H1 (cell line): Measurements from ENCODE around the gene FMN2. TPM values are rescaled to one million over a fixed set of nuclear protein-coding genes. Genes with fewer than 3 reads are reported as not detected.

Source experiments
- CTCF ChIA-PET: fragments of 300-600 bp; sonication (Branson Sonifier 250); formaldehyde crosslinking; loops from one replicate; lab custom pipeline; 2021; ENCODE audit not compliant: partially characterized antibody; lab: Charles Lee
- POLR2A ChIA-PET: fragments of 300-600 bp; sonication (Branson Sonifier 250); formaldehyde crosslinking; loops from one replicate; lab custom pipeline; 2021; ENCODE audit warnings: inconsistent platforms; ENCODE audit not compliant: partially characterized antibody; lab: Charles Lee
- DNase-seq, 2 experiments: peaks; one replicate each; pipeline versions ENCODE4 v3.0.0 to v3.0.0-alpha.2; 2010 to 2022; ENCODE audit warnings: low spot score in 2 of 2, low read depth in 1 of 2, mixed read lengths in 1 of 2
- FAIRE-seq: peaks from 2 replicates; lab custom pipeline; 2011; peaks lifted over from hg19 to GRCh38; lab: Jason Lieb, UNC
- H2AFZ ChIP-seq: 2 replicates; pipeline ENCODE4 v1.8.1; 2012; ENCODE audit warnings: low read length, inconsistent platforms
- H2AK5ac ChIP-seq: 2 replicates; pipeline ENCODE4 v1.6.1; 2013; ENCODE audit warnings: low read depth, low read length
- H2BK120ac ChIP-seq: replicated peaks from 2 replicates; pipeline ENCODE3; 2013; ENCODE audit warnings: low read depth, low read length, inconsistent platforms
- H2BK12ac ChIP-seq: 2 replicates; pipeline ENCODE4 v1.6.1; 2013; ENCODE audit warnings: low read depth, low read length
- H2BK15ac ChIP-seq: 2 replicates; pipeline ENCODE4 v1.6.1; 2013; ENCODE audit warnings: low read length
- H2BK20ac ChIP-seq: 2 replicates; pipeline ENCODE4 v1.6.1; 2013; ENCODE audit warnings: low read length
- H2BK5ac ChIP-seq: 2 replicates; pipeline ENCODE4 v1.6.1; 2013; ENCODE audit warnings: low read depth, low read length
- H3K14ac ChIP-seq: 2 replicates; pipeline ENCODE4 v1.6.1; 2013; ENCODE audit warnings: inconsistent platforms; ENCODE audit not compliant: insufficient read length
- H3K18ac ChIP-seq: 2 replicates; pipeline ENCODE4 v1.6.1; 2013; ENCODE audit warnings: low read length; ENCODE audit errors: extremely low read depth
- H3K23ac ChIP-seq: 2 replicates; pipeline ENCODE4 v1.6.1; 2013; ENCODE audit warnings: inconsistent platforms; ENCODE audit not compliant: insufficient read length
- H3K23me2 ChIP-seq: 2 replicates; pipeline ENCODE4 v1.6.1; 2013; ENCODE audit warnings: low read depth, low read length
- H3K27ac ChIP-seq: 2 replicates; pipeline ENCODE4 v1.6.1; 2011; ENCODE audit warnings: low read depth, low read length, inconsistent platforms
- H3K27me3 ChIP-seq, 4 experiments: replicated peaks in 1 of 4; 1 replicate in 1 of 4; 2 replicates in 3 of 4; pipeline versions ENCODE4 v1.6.1 to v1.8.1; 2011 to 2013; ENCODE audit warnings: low read length in 3 of 4, mild to moderate bottlenecking in 3 of 4, inconsistent platforms in 2 of 4, mixed read lengths in 2 of 4, moderate library complexity in 1 of 4; ENCODE audit not compliant: control insufficient read depth in 3 of 4, insufficient read depth in 3 of 4; ENCODE audit errors: extremely low read depth in 1 of 4
- H3K36me3 ChIP-seq, 4 experiments: 2 replicates each; pipeline versions ENCODE4 v1.6.1 to v1.8.1; 2011 to 2013; ENCODE audit warnings: mild to moderate bottlenecking in 4 of 4, low read length in 3 of 4, moderate library complexity in 2 of 4, control low read depth in 1 of 4, inconsistent platforms in 1 of 4; ENCODE audit not compliant: insufficient read depth in 4 of 4, control insufficient read depth in 2 of 4
- H3K4ac ChIP-seq: replicated peaks from 2 replicates; pipeline ENCODE3; 2013; ENCODE audit warnings: low read length, low read depth, mixed read lengths, inconsistent platforms; ENCODE audit not compliant: insufficient read length
- H3K4me1 ChIP-seq, 4 experiments: replicated peaks in 1 of 4; 1 replicate in 1 of 4; 2 replicates in 3 of 4; pipeline versions ENCODE4 v1.6.1 to v1.8.1; 2011 to 2013; ENCODE audit warnings: low read length in 3 of 4, inconsistent platforms in 2 of 4, mixed read lengths in 1 of 4; ENCODE audit not compliant: insufficient read depth in 4 of 4, control insufficient read depth in 3 of 4
- H3K4me2 ChIP-seq, 2 experiments: 2 replicates each; pipeline versions ENCODE4 v1.6.1 to v1.8.1; 2011 to 2013; ENCODE audit warnings: low read depth in 2 of 2, low read length in 2 of 2, control low read depth in 1 of 2, inconsistent platforms in 1 of 2, mild to moderate bottlenecking in 1 of 2; ENCODE audit not compliant: insufficient read depth in 1 of 2
- H3K4me3 ChIP-seq, 4 experiments: fragments of 200-600, 300-600 bp in 1 of 4; sonication (generic), shearing (Covaris generic), sonication (Bioruptor Twin) in 1 of 4; 2 replicates each; pipeline versions ENCODE4 v1.5.1 to v1.8.1; 2011 to 2016; ENCODE audit warnings: low read length in 4 of 4, low read depth in 3 of 4, control low read depth in 2 of 4, inconsistent platforms in 2 of 4, mild to moderate bottlenecking in 2 of 4, mixed read lengths in 1 of 4, moderate library complexity in 1 of 4; ENCODE audit not compliant: insufficient read depth in 2 of 4; ENCODE audit errors: extremely low read depth in 1 of 4
- H3K56ac ChIP-seq: replicated peaks from 2 replicates; pipeline ENCODE3; 2013; ENCODE audit warnings: low read depth, mild to moderate bottlenecking, mixed read lengths, low read length, inconsistent platforms; ENCODE audit not compliant: insufficient read length
- H3K79me1 ChIP-seq: 2 replicates; pipeline ENCODE4 v1.6.1; 2013; ENCODE audit warnings: low read depth, low read length, control low read depth
- H3K79me2 ChIP-seq, 2 experiments: 2 replicates each; pipeline versions ENCODE4 v1.6.1 to v1.8.1; 2012 to 2013; ENCODE audit warnings: low read length in 2 of 2, mild to moderate bottlenecking in 2 of 2, inconsistent platforms in 1 of 2; ENCODE audit not compliant: insufficient read depth in 2 of 2, control insufficient read depth in 1 of 2
- H3K9ac ChIP-seq, 4 experiments: replicated peaks in 1 of 4; 1 replicate in 1 of 4; 2 replicates in 3 of 4; pipeline versions ENCODE4 v1.6.1 to v1.8.1; 2011 to 2013; ENCODE audit warnings: low read depth in 3 of 4, low read length in 3 of 4, control low read depth in 2 of 4, mild to moderate bottlenecking in 2 of 4, moderate library complexity in 2 of 4, inconsistent platforms in 1 of 4; ENCODE audit errors: extremely low read depth in 1 of 4
- H3K9me3 ChIP-seq, 2 experiments: 2 replicates each; pipeline versions ENCODE4 v1.6.1 to v1.8.1; 2012 to 2013; ENCODE audit warnings: mild to moderate bottlenecking in 2 of 2, moderate library complexity in 2 of 2, control low read depth in 1 of 2, inconsistent platforms in 1 of 2, low read depth in 1 of 2, low read length in 1 of 2, mixed read lengths in 1 of 2; ENCODE audit not compliant: insufficient read depth in 2 of 2
- H4K20me1 ChIP-seq, 2 experiments: replicated peaks in 1 of 2; 2 replicates each; pipeline versions ENCODE3 to v1.8.1; 2011 to 2013; ENCODE audit warnings: inconsistent platforms in 2 of 2, low read length in 2 of 2, mild to moderate bottlenecking in 1 of 2; ENCODE audit not compliant: insufficient read depth in 2 of 2, control insufficient read depth in 1 of 2
- H4K5ac ChIP-seq: 2 replicates; pipeline ENCODE4 v1.6.1; 2013; ENCODE audit warnings: low read length, low read depth, mixed read lengths, inconsistent platforms; ENCODE audit not compliant: insufficient read length
- H4K8ac ChIP-seq: 2 replicates; pipeline ENCODE4 v1.8.0; 2013; ENCODE audit warnings: mild to moderate bottlenecking, moderate library complexity, low read length, inconsistent platforms; ENCODE audit not compliant: insufficient read depth; ENCODE audit errors: extremely low read depth
- H4K91ac ChIP-seq: replicated peaks from 2 replicates; pipeline ENCODE3; 2013; ENCODE audit warnings: low read length, mixed read lengths, inconsistent platforms; ENCODE audit not compliant: insufficient read length
- BRCA1 ChIP-seq: IDR thresholded peaks from 2 replicates; pipeline ENCODE4 v1.6.1; 2012; ENCODE audit warnings: low read depth, low read length, improper control_type of control experiment
- CHD1 ChIP-seq: IDR thresholded peaks from 2 replicates; pipeline ENCODE4 v1.6.1; 2012; ENCODE audit warnings: low read depth, low read length, improper control_type of control experiment
- CREB1 ChIP-seq: IDR thresholded peaks from 2 replicates; pipeline ENCODE4 v1.6.1; 2012; ENCODE audit warnings: inconsistent platforms
- EGR1 ChIP-seq: IDR thresholded peaks from 2 replicates; pipeline ENCODE4 v1.6.1; 2011; ENCODE audit warnings: low read depth, low read length, borderline replicate concordance
- EZH2 ChIP-seq: fragments of 200-600 bp; sonication (generic); IDR thresholded peaks from 2 replicates; pipeline ENCODE4 v1.7.1; 2012; ENCODE audit warnings: low read depth, mild to moderate bottlenecking, moderate library complexity, low read length, inconsistent platforms; ENCODE audit not compliant: severe bottlenecking
- HDAC2 ChIP-seq, 2 experiments: fragments of 300-600 bp in 1 of 2; sonication (generic) in 1 of 2; IDR thresholded peaks; 2 replicates each; pipeline ENCODE4 v1.6.1; 2011 to 2012; ENCODE audit warnings: low read depth in 2 of 2, low read length in 2 of 2, mild to moderate bottlenecking in 2 of 2, moderate library complexity in 2 of 2, borderline replicate concordance in 1 of 2, inconsistent platforms in 1 of 2
- KDM1A ChIP-seq: fragments of 200-600, 300-600 bp; sonication (generic); IDR thresholded peaks from 2 replicates; pipeline ENCODE4 v1.7.1; 2016; ENCODE audit warnings: mild to moderate bottlenecking, low read length, borderline replicate concordance
- MAX ChIP-seq: IDR thresholded peaks from 2 replicates; pipeline ENCODE4 v1.6.1; 2012; ENCODE audit warnings: inconsistent platforms
- POLR2A ChIP-seq, 2 experiments: IDR thresholded peaks; 1 replicate in 1 of 2; 2 replicates in 1 of 2; pipeline ENCODE4 v1.6.1; 2011; ENCODE audit warnings: low read depth in 2 of 2, low read length in 2 of 2, mild to moderate bottlenecking in 2 of 2; ENCODE audit errors: control extremely low read depth in 1 of 2
- POLR2AphosphoS5 ChIP-seq: IDR thresholded peaks from 2 replicates; pipeline ENCODE4 v1.6.1; 2011; ENCODE audit warnings: low read depth, low read length
- SIRT6 ChIP-seq: IDR thresholded peaks from one replicate; pipeline ENCODE4 v1.7.1; 2012; ENCODE audit warnings: low read length, inconsistent platforms
- SIX5 ChIP-seq: IDR thresholded peaks from 2 replicates; pipeline ENCODE4 v1.6.1; 2011; ENCODE audit warnings: mild to moderate bottlenecking, low read depth, low read length
- SP1 ChIP-seq: IDR thresholded peaks from 2 replicates; pipeline ENCODE4 v1.6.1; 2011; ENCODE audit warnings: low read depth, low read length
- WGBS, 2 experiments: shearing (Covaris generic) in 1 of 2; methylation state at CpG; one replicate each; pipeline versions ENCODE4 v1.1.6 to v1.1.7; 2013 to 2015; ENCODE audit warnings: low lambda C conversion rate in 2 of 2, mixed read lengths in 2 of 2, inconsistent platforms in 1 of 2, low coverage in 1 of 2, missing lambda C conversion rate in 1 of 2; ENCODE audit not compliant: insufficient replicate concordance in 2 of 2, insufficient coverage in 1 of 2, insufficient read length in 1 of 2; ENCODE audit errors: extremely low coverage in 1 of 2, missing lambda C conversion rate in 1 of 2; 5-methylcytosine and 5-hydroxymethylcytosine counted together
- polyA plus RNA-seq, 7 experiments: library from polyadenylated mRNA; depleted of rRNA in 3 of 7; stranded (reverse) in 5 of 7; unstranded in 2 of 7; fragments of >200 nt in 5 of 7; fragments of 200-250 nt in 2 of 7; gene quantifications; 1 replicate in 5 of 7; 2 replicates in 1 of 7; 4 replicates in 1 of 7; pipeline versions ENCODE4 v1.2.1 to v1.2.3, GENCODE V29; 2011 to 2013; ENCODE audit warnings: missing spikeins in 2 of 7, mixed read lengths in 2 of 7
- total RNA-seq: library from RNA; stranded (reverse); fragmentation: NEBNext Ultra II Directional; extraction: Animal tissue kit (Norgen Biotek cat#: 25700); gene quantifications from 2 replicates; pipeline ENCODE4 v1.2.1, GENCODE V29; 2021

Gene FMN2
- total and polyA plus RNA-seq, 2 of the 8 experiments (the other 6 are each of a cell fraction or from before 2014, with no cell fraction given), result 0.83 to 2.0 TPM

GRCh38 chr1:240092301-240093119 lies 827 bp downstream of the FMN2 start:
- CTCF ChIA-PET, result interaction anchor here (0.7 to 1.6 kb wide), 6 partner anchors 14 to 99 kb away, joined by 3 to 4 read pairs (median 3); no protein-coding TSS in a partner anchor
- FAIRE-seq, result no peak
- TF ChIP-seq CREB1 (no peak), SIX5 (no peak), EZH2 (peak; percentile 53), SIRT6 (no peak), BRCA1 (no peak), POLR2AphosphoS5 (no peak), POLR2A (IDR thresholded peaks at IDR 0.05; ENCODE audit: control extremely low read depth in 1 of 2, low read depth in 2 of 2, low read length in 2 of 2) (no peak), SP1 (no peak), EGR1 (no peak), HDAC2 (IDR thresholded peaks at IDR 0.05; ENCODE audit: borderline replicate concordance in 1 of 2, low read depth in 2 of 2, low read length in 2 of 2) (no peak), MAX (peak; percentile 12; the same call in 1 of the 2 replicates), CHD1 (no peak), KDM1A (no peak)

More at GRCh38 chr1:240092301-240093119, 827 bp downstream of the FMN2 start:
- Histone ChIP-seq H3K9me3 (no peaks in the 10 kb centered on the region), H3K27me3 (peaks cover 8 to 33% (median 23%) of the 10 kb centered on the region in 4 experiments), H4K20me1 (peaks cover 1 to 3% of the 10 kb centered on the region in 2 experiments), H3K56ac (peak overlapping the region; percentile 44), H2AFZ (peak overlapping the region; percentile 85; the same call in 1 of the 2 replicates), H2BK12ac (no peak overlapping the region), H3K4me3 (peak overlapping the region; percentile 49 to 75 (median 69)), H2BK5ac (no peak overlapping the region), H3K27ac (no peak overlapping the region), H2BK20ac (no peak overlapping the region), H3K23ac (no peak overlapping the region), H2BK120ac (no peak overlapping the region), H3K9ac (peak overlapping the region in 1 of 4 experiments; percentile 53; a peak in 2 of 7 replicates), H3K4me1 (peaks cover 0 to 7% (median 1%) of the 10 kb centered on the region in 4 experiments; a peak in 4 of 7 replicates), H3K18ac (peak overlapping the region; percentile 32; the same call in 1 of the 2 replicates), H3K4ac (no peak overlapping the region), H4K5ac (no peak overlapping the region), H3K4me2 (peak overlapping the region; percentile 94 to 99), H3K36me3 (no peaks in the 10 kb centered on the region), H3K14ac (no peak overlapping the region), H3K23me2 (peaks cover 17% of the 10 kb centered on the region; the same call in 1 of the 2 replicates), H3K79me2 (no peaks in the 10 kb centered on the region), H4K91ac (no peak overlapping the region), H3K79me1 (no peaks in the 10 kb centered on the region), H4K8ac (peak overlapping the region; percentile 68), H2AK5ac (no peak overlapping the region), H2BK15ac (no peak overlapping the region)
- WGBS, 2 experiments, result 1% methylated on average over 41 of the region's 70 CpGs; no CpG with 5 or more reads in 1 of the 2 experiments
- POLR2A ChIA-PET, result interaction anchor here (1.0 kb wide), 1 partner anchor 19 kb away, joined by 3 read pairs; no protein-coding TSS in a partner anchor
- peak in 1 of 2 experiments; percentile 69 for DNase-seq
